ENCODE results near the gene BCL2L13.
"Not testable (repeated sequence)": the region's sequence is repeated elsewhere in the genome, so short reads cannot be mapped to it uniquely, and the experiment has no call there.

The BCL2L13 gene

GRCh38 chr22:17638432-17639246, at the start of gene BCL2L13:
Gene BCL2L13 (plus strand): TSS chr22:17638757. CDS start chr22:17655712, 16,955 bp downstream.
- DNase-seq: peak; percentile 84 to 94

- no peak for DNase-seq
Observed at GRCh38 chr22:17589810-17590375, 48.7 kb upstream of the BCL2L13 start.

- DNase-seq: no peak
Observed at GRCh38 chr22:17590586-17590985, 48.0 kb upstream of the BCL2L13 start.

DNA sequence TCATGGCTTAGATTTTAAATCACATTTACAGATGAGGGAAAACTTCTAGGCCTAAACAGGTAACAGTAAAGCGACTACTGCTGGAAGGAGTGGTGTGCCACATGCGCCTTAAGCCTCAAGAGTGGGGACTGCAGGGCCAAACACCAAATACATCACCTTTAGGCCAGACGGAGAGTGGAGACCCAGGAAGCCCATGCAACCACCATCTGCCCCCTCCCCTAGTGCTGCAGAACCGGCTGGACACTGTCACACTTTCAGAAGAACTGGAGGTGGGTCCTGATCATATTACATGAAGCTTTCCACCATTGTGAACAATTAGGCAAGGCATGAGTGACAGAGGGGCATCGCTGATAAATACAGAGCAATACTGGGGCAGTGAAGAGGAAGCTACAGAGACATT, 46.4 kb upstream of the BCL2L13 start:
- DNase-seq: no peak

- no peak for DNase-seq
Observed at GRCh38 chr22:17596226-17596625, 42.3 kb upstream of the BCL2L13 start.

- no peak for DNase-seq
Observed at GRCh38 chr22:17597217-17597616, 41.3 kb upstream of the BCL2L13 start.

GRCh38 chr22:17598318-17598717, 40.2 kb upstream of the BCL2L13 start:
- DNase-seq: no peak

GRCh38 chr22:17601031-17601430, 37.5 kb upstream of the BCL2L13 start:
- no peak for DNase-seq

- DNase-seq: no peak
Observed at GRCh38 chr22:17603668-17604067, 34.9 kb upstream of the BCL2L13 start.

DNA sequence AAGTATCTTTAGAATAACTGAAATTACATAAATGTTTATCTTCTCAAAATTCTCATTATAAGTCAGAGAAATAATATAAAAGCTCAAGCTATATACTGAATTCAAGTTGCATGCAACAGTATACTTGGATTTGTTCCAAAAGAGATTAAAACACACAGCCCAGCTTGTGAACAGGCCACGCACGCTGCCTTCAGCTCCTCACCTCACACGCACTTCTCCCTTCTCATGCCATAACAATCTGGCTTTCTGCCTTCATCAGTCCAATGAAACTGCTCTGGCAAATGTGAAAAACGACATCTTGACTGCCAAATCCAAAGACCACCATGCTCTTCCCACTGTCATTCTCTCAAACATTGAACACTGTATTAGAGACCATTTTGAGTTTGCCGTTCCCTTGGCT, 32.1 kb upstream of the BCL2L13 start:
- DNase-seq: peak in 1 of 2 experiments; percentile 8

DNA sequence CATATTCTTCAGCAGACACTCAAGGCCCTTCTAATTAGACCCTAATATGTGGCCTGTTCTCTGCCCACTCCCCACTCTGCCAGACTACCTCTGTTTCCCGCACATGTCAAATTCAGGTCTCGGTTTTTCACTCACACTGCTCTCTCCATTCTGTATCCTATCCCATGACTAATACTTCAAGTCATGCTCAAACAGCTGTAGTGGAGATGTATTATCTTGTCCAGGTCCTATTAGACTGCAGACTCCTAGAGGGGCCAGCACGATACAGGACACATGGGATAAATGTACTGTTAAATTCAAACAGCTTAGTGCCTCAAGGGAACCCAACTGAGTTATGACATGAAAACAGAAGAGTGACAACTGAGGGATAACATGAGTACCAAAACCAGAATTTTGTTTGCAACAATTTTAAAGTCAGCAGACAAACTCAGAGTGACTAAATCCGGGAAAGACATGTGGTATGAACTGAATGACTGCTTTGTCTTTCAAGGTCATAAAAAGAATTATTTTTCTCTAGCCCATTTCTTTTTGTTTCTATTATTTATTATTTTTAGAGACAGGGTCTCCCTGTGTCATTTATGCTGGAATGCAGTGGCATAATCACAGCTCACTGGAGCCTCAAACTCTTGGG, 30.6 kb upstream of the BCL2L13 start:
- DNase-seq: no peak

GRCh38 chr22:17612057-17612456, 26.5 kb upstream of the BCL2L13 start:
- no peak for DNase-seq

GRCh38 chr22:17613280-17613679, 25.3 kb upstream of the BCL2L13 start:
- DNase-seq: no peak

DNA sequence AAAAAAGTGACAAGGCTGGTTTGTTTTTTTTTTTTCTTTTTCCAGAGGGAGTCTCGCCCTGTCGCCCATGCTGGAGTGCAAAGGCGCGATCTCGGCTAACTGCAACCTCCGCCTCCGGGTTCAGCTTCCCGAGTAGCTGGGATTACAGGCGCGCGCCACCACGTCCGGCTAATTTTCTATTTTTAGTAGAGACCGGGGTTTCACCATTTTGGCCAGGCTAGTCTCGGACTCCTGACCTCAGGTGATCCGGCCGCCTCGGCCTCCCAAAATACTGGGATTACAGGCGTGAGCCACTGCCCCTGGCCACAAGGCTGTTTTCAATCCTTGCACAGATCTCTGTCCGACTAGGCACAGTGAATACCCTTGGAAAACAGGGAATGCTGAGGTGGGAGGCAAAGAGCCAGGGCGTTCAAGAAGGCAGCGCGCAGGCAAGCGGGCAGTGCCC, 10.6 kb upstream of the BCL2L13 start:
- no peak for DNase-seq

DNA sequence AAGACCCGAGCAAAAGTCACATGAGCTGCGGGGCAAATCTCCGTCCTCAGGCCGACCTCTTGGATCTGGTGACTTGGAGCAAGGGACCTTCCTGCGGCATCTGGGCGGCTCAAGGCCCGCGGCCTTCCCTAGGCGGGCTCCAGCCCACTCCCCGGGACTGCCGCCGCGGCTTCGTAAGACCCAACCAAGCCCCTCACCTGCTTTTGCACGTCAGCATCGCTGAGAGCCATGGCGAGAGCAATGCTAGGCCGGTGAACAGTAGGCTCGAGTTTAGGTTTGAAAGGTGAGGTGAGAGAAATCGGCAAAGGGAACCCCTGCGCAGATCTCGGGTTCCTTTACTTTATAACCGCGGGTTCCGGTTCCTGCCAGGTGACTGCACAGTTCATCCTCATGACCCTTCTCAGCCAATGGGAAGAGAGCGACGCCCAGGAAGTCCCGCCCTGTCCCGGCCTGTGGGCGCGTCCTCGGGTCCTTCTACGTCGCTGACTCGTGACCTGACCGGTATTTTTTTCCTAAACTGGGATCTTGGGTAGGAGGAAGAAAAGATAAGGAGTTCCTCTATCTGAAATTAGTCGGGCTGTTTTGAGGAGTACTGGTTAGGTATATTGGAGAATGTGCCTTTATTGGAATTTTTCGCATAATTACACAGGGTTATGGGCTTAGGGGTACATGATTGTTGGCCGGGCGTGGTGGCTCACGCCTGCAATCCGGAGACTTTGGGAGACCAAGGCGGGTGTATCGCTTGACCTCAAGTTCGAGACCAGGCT, 10.0 kb upstream of the BCL2L13 start, which contains the start of gene ATP6V1E1:
Gene ATP6V1E1, minus strand, starts transcription at position 344 of the 767 bp plus-strand sequence. Its CDS starts 114 bp downstream, at position 230.
- peak; percentile 94 to 96 for DNase-seq

DNA sequence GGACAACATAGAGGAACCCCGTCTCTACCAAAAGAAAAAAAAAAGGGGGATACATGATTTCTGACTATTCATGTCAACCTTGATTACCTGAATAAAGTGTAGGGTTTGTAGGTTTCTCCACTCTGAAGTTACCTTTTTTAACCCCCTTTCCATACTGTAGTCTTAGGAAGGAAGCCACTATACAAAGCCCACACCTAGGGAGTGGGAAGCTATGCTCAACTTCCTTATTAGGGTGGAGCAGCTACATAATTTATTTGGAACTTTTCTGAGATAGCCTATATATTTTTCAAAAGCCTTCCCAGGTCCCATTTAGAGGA, 9.4 kb upstream of the BCL2L13 start:
- no peak for DNase-seq

DNA sequence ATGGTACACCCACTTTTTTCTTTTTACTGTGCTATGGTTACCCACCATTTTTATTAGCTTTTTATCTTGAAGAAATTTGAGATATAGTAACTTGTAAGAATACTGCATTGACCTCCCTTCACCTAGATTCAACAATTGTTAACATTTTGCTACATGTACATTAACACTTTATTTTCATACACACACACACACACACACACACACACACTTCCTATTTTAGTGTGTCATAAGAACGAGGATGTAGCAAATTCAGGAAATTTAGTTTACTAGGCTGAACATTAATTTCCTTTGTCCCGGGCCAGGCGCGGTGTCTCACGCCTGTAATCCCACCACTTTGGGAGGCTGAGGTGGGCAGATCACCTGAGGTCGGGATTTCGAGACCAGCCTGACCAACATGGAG, 8.9 kb upstream of the BCL2L13 start:
- no peak for DNase-seq

- no peak for DNase-seq
Observed at GRCh38 chr22:17631076-17631565, 7.4 kb upstream of the BCL2L13 start.

DNA sequence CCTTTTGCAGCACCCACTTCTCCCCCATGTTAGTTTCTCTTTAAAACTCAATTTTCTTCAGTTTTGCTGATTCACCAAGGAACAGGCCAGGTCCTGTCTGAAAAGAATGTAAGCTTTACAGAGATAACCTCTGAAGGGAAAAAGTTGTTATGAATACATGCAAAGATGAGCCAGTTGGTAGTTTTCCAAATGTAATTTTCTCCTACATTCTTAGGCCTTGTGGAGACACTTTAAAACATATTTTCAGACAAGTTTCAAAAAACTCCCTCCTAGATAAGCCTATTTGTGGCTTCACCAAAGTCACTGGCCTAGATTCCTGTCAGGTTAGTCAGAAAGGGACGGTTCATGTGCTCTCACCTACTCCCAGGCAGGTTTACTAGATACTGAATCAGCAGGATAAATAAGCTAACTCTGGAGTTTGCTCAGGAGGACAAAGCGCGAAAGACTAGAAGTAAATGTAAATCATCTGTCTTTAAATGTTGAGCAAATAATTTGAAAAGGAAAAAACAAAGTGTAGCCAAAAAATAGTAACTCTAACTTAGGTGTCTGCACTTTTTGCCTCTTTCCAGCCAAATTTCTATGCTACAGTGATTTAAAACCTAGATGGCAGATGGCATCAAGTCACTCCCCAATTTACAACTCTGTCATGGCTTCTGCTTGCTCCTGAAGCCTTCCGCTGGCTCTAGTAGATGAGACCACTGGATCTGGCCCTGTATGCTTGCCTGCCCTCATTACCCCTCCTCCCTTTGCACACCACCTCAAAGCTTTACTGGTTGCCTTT, 5.2 kb upstream of the BCL2L13 start:
- DNase-seq: no peak

- no peak for DNase-seq
Observed at GRCh38 chr22:17633998-17634323, 4.6 kb upstream of the BCL2L13 start.

DNA sequence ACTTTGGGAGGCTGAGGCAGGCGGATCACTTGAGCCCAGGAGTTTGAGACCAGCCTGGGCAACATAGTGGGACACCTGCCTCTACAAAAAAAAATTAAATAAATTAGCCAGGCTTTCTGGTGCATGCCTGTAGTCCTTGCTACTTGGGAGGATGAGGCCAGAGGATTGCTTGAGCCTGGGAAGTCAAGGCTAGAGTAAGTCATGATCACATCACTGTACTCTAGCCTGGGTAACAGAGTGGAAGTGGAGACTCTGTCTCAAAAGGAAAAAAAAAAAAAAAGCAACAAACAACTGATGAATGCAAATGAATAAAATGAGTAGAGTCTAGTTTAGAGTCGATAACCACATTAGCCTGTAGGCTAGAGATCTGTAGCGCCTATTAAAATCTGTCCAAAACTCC, 3.9 kb upstream of the BCL2L13 start:
- no peak for DNase-seq

DNA sequence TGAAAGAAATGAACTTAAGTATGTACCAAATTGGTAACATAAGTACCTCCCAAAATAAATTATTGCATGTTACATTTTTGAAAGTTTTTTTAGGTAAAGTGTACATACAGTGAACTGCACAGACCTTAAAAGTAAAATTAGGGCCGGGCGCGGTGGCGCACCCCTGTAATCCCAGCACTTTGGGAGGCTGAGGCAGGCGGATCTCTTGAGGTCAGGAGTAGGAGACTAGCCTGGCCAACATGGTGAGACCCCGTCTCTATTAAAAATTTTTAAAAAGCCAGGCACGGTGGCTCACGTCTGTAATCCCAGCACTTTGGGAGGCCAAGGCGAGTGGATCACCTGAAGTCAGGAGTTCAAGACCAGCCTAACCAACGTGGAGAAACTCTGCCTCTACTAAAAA, 1.7 kb upstream of the BCL2L13 start:
- not testable (repeated sequence) for DNase-seq
